Measurements from ENCODE around the gene SCARB1.

SCARB1 gene

DNA sequence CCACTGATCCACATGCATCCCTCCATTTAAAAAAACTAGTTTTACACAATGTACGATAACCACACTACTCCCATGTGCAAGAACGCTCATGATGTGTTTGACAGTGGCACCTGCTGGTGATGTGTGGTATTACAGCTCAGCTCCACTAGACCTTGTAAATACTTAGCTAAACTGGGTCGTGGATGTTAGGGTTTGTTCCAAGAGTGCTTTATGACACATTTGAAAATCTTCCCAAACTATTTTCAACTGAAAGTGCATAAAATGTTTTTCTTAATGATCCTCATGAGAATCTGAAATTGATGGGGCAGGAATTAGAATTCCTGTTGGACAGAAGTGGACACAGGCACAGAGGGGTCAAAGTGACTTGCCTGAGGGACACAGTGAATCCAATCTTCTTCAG is 99.2 kb downstream of the SCARB1 start:
- in situ Hi-C loops (cut with MboI; ENCODE audit: low sequenced_read_pairs, unreplicated experiment), result loop anchor here (5.0 to 25.0 kb wide), 3 partner anchors 200 to 722 kb away; partner anchors contain the start of gene NCOR2
- DNase-seq (ENCODE audit: low spot score), result no peak

GRCh38 chr12:124763594-124763979 is 100.1 kb downstream of the SCARB1 start:
- no peak for DNase-seq (ENCODE audit: low spot score)
- in situ Hi-C loops (cut with MboI; ENCODE audit: low sequenced_read_pairs, unreplicated experiment), result loop anchor here (5.0 to 25.0 kb wide), 3 partner anchors 199 to 721 kb away; partner anchors contain the start of gene NCOR2
- TF ChIP-seq CTCF (IDR thresholded peaks at IDR 0.05; ENCODE audit: borderline replicate concordance, control extremely low read depth, extremely low read depth, insufficient read depth, missing control alignments), result no peak

More for the DNA sequence above, 99.2 kb downstream of the SCARB1 start:
- peak; percentile 47 for TF ChIP-seq CTCF (IDR thresholded peaks at IDR 0.05; ENCODE audit: borderline replicate concordance, control extremely low read depth, extremely low read depth, insufficient read depth, missing control alignments)

DNA sequence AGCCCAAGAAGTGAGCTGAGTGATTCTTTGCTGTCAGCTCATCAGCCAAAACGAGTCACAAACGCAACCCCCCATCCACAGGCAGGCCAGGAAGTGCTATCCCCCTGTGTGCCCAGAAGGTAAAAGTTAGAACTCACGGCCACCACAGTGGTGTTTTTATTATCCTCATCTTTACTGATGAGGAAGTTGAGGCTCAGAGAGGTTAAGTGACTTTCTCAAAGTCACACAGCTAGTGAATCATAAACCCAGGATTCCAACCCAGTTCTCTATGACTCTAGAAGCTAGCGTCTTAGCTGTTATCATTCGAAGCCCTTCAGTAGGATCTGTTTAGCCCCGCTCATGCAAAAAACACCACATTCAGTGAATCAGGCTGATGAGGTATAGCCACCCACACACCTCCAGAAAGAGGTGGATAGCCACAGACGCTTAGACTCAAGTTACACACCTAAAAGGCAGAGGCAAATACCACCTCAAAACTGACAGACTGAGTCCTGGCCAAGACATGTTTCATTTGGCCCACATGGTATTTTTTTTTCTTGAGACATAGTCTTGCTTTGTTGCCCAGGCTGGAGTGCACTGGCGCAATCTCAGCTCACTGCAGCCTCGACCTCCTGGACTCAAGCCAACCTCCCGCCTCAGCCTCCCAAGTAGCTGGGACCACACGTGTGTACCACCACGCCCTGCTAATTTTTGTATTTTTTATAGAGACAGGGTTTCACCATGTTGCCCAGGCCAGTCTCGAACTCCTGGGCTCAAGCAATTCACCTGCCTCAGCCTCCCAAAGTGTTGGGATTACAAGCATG is 100.7 kb downstream of the SCARB1 start:
- in situ Hi-C loops (cut with MboI; ENCODE audit: low sequenced_read_pairs, unreplicated experiment), result loop anchor here (5.0 to 25.0 kb wide), 3 partner anchors 198 to 721 kb away; partner anchors contain the start of gene NCOR2
- no peak for TF ChIP-seq CTCF (IDR thresholded peaks at IDR 0.05; ENCODE audit: borderline replicate concordance, control extremely low read depth, extremely low read depth, insufficient read depth, missing control alignments)
- no peak for DNase-seq (ENCODE audit: low spot score)

DNA sequence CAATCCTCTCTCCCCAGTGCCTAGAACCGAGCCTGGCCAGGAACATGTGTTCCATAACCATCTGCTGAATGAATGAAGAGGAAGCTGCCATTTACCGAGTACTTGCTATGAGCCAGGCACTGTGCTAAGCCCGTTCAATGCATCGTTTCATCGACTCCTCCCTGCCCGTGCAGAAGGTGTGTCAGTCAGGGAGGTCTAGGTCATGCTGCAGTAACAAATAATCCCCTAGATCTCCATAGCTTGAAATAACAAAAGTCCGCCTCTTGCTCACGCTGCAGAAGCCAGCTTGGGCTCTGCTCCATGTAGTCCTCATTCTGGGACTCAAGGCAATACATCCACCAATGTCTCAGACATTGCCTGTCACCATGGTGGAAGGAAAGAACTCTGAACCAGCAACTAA is 101.3 kb downstream of the SCARB1 start:
- no peak for DNase-seq (ENCODE audit: low spot score)
- in situ Hi-C loops (cut with MboI; ENCODE audit: low sequenced_read_pairs, unreplicated experiment), result loop anchor here (5.0 to 25.0 kb wide), 3 partner anchors 198 to 720 kb away; partner anchors contain the start of gene NCOR2
- TF ChIP-seq CTCF (IDR thresholded peaks at IDR 0.05; ENCODE audit: borderline replicate concordance, control extremely low read depth, extremely low read depth, insufficient read depth, missing control alignments), result no peak

- no peak for TF ChIP-seq CTCF (IDR thresholded peaks at IDR 0.05; ENCODE audit: borderline replicate concordance, control extremely low read depth, extremely low read depth, insufficient read depth, missing control alignments)
- in situ Hi-C loops (cut with MboI; ENCODE audit: low sequenced_read_pairs, unreplicated experiment), result loop anchor here (5.0 to 25.0 kb wide), 3 partner anchors 197 to 720 kb away; partner anchors contain the start of gene NCOR2
- no peak for DNase-seq (ENCODE audit: low spot score)
Observed at GRCh38 chr12:124761871-124762270, 101.8 kb downstream of the SCARB1 start.

GRCh38 chr12:124761056-124761455 is 102.6 kb downstream of the SCARB1 start:
- DNase-seq (ENCODE audit: low spot score), result no peak
- no peak for TF ChIP-seq CTCF (IDR thresholded peaks at IDR 0.05; ENCODE audit: borderline replicate concordance, control extremely low read depth, extremely low read depth, insufficient read depth, missing control alignments)
- in situ Hi-C loops (cut with MboI; ENCODE audit: low sequenced_read_pairs, unreplicated experiment), result loop anchor here (5.0 to 25.0 kb wide), 3 partner anchors 196 to 719 kb away; partner anchors contain the start of gene NCOR2
